Thyroid gland (tissue), 4 donors: Measurements from ENCODE around the gene PIP4K2C.

ENCODE experiments used
- POLR2A ChIP-seq, 2 donors: fragments of 450-650 bp; IDR thresholded peaks; one replicate each; pipeline ENCODE4 v1.6.1; 2017; ENCODE audit warnings: antibody characterized with exemption in 2 of 2, mild to moderate bottlenecking in 2 of 2, moderate library complexity in 1 of 2
- TF ChIP-seq, protein P1 (sequence below), 6 experiments: fragments of 200-600 bp in 3 of 6; fragments of 450-650 bp in 3 of 6; sonication (generic) in 3 of 6; IDR thresholded peaks; one replicate each; pipeline ENCODE4 v1.5.1; 2016 to 2019; ENCODE audit warnings: antibody characterized with exemption in 6 of 6, mild to moderate bottlenecking in 2 of 6, inconsistent platforms in 1 of 6, moderate library complexity in 1 of 6

GRCh38 chr12:57577981-57578758 is 12.8 kb upstream of the PIP4K2C start:
- TF ChIP-seq, protein P1, sequence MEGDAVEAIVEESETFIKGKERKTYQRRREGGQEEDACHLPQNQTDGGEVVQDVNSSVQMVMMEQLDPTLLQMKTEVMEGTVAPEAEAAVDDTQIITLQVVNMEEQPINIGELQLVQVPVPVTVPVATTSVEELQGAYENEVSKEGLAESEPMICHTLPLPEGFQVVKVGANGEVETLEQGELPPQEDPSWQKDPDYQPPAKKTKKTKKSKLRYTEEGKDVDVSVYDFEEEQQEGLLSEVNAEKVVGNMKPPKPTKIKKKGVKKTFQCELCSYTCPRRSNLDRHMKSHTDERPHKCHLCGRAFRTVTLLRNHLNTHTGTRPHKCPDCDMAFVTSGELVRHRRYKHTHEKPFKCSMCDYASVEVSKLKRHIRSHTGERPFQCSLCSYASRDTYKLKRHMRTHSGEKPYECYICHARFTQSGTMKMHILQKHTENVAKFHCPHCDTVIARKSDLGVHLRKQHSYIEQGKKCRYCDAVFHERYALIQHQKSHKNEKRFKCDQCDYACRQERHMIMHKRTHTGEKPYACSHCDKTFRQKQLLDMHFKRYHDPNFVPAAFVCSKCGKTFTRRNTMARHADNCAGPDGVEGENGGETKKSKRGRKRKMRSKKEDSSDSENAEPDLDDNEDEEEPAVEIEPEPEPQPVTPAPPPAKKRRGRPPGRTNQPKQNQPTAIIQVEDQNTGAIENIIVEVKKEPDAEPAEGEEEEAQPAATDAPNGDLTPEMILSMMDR (IDR thresholded peaks at IDR 0.05): no peak
- TF ChIP-seq POLR2A (IDR thresholded peaks at IDR 0.05): no peak
